HG03521 (cell line): Measurements from ENCODE around the gene ARHGEF39.

Experiments used
- ATAC-seq: cut with Tn5 transposase; IDR thresholded peaks from one replicate; pipeline ENCODE4 v1.9.1; 2021; ENCODE audit warnings: mild to moderate bottlenecking, moderate library complexity; ENCODE audit not compliant: unreplicated experiment

Gene ARHGEF39

DNA sequence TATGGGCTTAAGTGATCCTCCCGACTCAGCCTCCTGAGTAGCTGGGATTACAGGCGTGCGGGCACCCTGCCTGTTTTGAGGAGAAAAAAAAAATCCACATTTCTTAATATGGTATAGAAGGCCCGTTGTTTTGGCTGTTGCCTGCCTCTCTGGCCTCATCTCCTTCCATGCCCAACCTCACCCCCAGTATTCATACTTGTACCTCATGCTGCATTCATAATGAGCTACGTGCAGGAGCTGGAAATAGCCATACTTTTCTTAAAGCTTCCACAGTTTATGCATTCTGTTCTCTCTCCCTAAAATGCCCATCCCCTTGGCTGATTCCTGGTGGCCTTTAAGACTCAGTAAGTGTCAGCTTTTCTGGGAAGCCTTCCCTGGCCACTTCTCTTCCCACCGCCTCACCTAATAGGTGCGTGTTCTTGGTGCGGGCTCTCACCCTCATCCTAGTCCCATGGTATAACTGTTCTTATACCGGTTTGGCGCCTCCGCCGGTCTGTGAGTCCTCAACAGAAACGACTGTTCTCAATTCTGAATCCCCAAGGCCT, 26.8 kb upstream of the ARHGEF39 start:
- ATAC-seq, result no peak

DNA sequence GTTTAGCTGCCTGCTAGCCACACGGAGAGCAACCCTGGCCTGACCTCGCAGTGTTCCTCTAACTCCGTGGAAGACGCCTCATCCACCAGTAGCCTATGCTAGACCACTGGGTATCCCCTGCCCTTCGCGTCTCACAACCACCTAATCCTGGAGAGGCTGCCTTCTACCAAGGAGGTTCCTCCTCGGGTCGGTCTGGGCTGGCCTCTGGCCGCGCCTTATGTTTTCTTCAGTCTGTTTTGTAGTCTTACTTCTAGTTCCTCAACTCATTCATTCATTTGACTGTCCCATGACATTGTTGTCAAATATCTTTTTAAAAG, 26.3 kb upstream of the ARHGEF39 start:
- no peak for ATAC-seq

DNA sequence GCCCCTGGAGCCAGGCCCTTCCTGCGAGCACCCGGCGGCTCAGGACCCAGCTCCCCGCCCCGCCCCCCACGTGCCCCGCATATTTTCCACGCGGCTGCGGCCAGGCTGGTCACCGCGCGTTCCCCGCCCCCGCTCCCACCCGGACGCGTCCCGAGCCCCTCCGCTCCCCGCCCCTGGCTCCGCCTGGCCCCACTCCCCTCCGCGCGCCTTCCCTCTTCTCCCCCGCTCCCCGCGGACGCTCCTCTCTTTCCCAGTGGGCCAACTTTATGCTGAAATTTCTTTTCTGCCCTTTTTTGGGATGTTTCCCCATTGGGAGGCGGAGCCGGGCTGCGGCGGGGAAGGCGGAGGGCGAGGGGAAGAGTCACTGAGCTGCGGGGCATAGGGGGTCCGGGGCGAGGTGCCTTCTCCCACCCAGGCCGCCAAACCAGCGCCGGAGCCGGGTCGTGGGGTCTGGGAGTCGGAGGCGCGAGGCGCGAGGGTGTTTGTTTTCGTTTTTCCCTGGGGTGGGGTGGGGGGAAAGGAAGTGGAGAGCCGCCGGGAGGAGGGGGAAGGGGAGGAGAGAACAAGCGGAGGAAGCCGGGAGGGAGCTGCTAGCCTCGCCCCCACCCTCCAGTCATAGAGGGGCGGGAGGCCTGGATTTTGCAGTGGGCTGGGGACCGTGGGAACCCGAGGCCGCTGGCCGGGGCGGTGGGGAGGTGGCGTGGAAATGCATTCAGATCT, 25.8 kb upstream of the ARHGEF39 start:
- no peak for ATAC-seq

DNA sequence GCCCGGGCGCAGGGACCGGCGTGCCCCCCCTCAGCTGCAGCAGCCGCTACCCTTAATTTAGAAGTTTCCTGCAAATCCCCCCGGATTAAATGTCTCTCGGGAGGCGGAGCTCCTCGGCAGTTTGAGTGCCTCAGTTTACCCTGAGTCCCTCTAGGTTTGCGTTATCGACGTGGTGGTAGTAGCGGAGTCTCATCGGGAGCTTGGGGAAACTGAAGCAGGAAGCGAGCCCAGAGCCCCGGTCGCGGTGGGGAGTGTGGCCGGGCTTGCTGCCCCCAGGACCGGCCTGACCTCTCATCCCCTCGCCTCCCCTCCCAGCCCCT, 25.3 kb upstream of the ARHGEF39 start:
- no peak for ATAC-seq

DNA sequence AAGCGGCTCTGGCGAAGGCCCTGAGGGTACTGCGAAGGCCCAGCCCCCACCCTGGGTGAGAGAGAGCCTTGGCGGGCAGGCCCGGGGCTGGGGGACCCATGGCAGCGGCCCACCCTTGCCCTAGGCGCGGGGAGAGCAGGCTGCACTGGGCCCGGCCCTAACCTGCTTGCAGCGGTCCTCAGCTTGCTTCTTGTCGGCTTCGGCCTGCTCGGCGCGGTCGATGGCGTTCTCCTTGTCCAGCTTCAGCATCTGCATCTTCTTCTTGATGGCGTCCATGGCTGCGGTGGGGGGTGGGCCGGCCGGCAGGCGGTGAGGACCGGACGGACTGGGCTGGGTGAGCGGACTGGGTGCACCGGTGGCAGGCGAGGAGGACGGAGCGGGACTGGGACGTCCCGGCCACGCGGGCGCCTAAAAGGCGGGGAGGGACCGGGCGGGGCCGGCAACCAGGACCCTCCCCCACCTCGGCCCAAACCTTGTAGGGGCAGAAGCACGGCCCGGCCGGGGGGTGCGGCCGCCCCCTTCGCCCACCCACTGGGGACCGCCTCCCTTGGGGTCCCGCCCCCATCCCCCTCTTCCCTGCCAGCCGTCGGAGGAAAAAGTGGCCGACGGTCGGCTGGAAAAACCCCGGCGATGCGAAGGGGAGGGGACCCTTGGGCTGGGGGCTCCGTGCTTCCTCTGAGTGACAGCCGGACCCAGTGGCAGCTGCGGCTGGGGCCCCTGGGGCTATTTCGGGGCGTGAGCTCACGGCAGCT, 24.7 kb upstream of the ARHGEF39 start, which contains the start of gene TPM2:
Gene TPM2, minus strand, starts transcription at position 384 of the 752 bp plus-strand sequence. Its CDS starts 108 bp downstream, at position 276.
- no peak for ATAC-seq

DNA sequence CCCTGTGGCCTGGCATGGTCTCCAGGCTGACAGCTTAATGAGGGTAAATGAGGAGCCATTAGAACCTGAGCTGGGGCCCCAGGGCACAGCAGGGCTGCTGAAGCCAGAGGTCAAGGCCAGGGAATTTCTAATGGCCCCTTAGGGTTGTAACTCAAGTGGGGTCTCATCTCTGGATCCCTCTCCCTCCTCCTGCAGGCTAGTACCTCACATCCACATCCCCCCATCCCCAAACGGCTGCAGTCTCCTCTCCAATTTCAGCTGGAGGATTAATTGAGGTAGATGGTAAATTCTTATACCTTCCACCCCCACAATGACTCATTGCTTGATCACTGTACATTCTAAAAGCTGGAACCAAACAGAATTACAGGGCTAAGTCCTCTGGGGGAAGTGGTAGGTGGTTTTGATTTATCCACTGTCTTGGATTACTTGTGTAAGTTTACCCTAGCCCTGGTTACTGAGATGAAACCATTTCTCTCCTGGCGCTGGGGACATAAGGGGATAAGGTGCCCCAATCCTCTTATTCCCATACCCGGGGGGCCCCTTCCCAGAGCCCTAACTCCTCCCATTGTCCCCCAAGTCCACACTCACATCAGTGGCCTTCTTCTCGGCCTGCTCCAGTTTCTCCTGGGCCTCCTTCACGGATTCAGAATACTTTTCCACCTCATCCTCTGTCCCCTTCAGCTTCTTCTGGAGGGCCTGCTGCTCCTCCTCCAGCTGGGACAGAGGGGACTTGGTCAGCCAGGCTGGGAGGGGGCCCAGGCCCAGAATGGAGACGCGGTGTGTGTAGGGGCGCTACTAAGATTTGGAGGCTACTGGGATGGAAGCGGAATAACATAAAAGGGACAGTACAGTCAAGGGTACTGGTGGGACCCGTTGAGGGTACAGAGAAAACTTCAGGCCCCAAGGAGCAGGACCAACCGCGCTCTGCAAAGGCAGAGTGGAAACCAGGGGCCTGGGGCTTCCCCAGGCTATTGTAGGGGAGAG, 23.9 kb upstream of the ARHGEF39 start:
- ATAC-seq, result no peak

DNA sequence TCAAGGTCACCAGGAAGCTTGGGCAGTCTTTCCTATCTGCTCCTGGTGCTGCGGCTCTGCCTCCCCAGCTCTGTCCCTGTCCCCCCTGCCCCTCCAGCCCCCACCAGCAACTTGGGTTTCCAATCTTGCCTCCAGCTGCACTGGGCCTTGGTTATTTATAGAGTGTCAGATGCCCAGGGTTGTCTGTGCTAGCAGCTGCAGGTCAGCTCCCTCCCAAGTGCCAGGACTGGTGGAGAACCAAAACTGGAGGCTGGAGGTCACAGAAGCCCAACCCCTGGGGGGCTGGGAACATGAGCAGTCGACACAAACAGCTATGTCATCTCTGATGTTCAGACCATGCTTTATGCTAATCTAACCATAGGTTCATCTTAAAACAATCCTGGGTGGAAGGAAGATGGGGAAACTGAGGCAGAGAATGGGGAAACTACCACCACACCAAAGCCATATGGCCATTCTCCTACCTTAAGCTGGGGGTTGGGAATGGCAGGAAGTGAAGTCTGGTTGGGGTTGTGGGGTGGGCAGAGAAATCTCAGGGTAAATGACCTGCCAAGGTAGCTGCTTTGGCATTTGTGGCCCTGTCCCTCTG, 23.1 kb upstream of the ARHGEF39 start:
- no peak for ATAC-seq

DNA sequence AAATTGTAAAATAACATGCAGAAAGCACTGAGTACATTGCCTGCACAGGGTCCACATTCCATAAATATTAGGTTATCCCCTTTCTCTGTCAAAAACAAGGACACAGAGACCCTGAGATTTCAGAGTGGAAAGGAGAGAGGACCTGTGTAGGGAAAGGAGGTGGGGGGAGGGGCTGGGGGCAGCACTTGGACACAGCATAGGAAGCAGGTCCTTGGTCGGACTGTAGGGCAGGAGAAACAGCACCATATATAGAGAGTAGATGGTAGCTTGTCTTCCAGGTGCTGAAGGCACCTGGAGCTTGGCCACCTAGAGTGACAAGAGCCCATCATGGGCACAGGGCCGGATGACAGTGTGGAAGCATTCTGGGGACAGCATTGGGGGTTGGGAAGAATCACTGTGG, 22.3 kb upstream of the ARHGEF39 start:
- ATAC-seq, result no peak

DNA sequence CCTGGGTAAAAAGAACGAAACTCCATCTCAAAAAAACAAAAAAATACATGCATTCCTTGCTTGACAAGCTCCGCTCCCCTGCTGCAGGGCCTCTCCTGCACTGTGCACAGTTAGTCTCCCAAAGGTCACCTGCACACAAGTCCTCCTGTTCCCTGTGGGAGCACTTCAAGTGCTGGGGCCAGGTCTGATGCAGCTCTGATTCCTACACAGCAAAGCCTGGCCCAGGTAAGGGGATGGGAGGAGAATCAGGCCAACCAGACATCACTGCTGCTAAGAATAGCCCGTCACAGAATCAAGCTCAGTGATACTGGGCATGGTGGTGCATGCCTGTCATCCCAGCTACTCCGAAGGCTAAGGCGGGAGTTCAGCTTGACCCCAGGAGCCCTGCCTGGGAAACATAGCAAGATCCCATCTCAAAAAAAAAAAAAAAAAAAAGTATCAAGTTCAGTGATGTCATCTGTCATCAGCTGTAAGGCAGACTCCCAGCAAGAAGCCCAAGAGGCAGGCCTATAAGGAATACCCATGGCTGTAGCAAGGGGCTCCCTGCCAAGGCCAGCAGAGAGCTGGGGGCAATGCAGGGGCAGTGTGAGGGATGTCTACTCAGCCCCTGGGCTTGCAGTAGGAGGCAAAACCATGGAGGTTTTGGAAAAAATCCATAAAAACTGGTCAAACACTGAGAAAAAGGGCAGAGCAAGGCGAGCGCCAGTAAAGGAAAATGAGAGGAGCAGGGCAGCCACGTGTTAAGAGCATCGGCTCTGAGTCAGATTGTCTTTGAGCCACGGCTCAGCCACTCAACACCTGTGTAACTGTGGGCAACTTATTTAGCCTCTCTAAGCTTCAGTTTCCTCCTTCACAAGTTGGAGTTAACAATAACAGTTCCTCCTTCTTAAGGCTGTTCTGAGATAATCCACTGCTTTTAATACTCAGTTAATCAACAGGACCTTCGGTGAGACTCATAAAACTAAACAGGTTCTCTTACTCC, 21.5 kb upstream of the ARHGEF39 start:
- ATAC-seq, result no peak

DNA sequence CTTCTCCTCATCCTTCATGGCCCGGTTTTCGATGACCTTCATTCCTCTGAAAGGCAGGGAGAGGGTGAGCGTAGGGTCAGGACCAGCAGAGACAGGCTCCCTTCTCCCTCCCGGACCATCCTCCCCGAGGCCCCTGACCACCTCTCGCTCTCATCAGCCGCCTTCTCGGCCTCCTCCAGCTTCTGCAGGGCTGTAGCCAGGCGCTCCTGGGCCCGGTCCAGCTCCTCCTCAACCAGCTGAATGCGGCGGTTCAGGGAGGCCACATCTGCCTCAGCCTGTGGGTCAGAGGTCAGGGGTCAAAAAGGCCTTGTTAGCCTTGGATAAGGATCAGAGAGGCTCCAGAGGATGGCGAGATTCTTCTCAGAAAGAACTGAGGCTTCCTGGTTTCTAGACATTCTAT, 20.5 kb upstream of the ARHGEF39 start:
- no peak for ATAC-seq

DNA sequence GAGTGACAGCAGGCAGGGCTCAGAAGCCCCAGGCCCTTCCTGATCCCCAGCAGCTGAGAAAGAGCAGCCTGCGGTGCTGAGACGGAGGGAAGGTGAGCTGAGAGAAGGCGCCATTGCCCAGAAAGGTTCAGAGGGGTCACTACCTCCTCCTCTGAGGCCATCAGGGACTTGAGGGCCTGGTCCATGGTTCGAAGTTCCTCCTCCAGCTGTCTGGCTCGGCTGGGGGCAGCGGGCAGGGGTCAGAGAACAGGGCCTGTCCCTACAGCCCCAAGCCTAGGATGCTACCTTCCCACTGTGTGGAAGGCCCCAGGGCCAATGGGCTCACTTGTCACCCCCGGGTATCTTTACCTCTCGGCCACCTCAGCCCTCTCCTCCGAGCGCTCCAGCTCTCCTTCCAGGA, 19.9 kb upstream of the ARHGEF39 start:
- no peak for ATAC-seq

DNA sequence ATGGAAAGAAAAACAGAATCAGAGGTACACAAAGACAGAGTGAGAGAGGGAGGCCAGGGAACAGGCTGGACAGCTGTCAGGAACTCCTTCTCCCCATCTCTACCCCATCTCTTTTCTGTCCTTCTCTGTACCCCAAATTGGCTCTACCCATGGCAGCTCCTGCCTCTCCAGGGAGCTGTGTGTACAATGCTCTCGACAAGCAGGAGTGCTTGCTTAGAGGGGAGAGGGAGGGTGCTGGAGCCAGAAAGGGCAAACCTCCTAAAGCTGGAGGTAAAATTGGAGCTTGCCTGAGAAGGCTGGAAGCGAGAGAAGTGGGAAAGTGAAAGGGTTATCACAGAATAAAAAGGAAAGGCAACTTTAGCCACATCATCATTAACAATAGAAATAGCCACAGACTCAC, 18.3 kb upstream of the ARHGEF39 start:
- ATAC-seq, result no peak

DNA sequence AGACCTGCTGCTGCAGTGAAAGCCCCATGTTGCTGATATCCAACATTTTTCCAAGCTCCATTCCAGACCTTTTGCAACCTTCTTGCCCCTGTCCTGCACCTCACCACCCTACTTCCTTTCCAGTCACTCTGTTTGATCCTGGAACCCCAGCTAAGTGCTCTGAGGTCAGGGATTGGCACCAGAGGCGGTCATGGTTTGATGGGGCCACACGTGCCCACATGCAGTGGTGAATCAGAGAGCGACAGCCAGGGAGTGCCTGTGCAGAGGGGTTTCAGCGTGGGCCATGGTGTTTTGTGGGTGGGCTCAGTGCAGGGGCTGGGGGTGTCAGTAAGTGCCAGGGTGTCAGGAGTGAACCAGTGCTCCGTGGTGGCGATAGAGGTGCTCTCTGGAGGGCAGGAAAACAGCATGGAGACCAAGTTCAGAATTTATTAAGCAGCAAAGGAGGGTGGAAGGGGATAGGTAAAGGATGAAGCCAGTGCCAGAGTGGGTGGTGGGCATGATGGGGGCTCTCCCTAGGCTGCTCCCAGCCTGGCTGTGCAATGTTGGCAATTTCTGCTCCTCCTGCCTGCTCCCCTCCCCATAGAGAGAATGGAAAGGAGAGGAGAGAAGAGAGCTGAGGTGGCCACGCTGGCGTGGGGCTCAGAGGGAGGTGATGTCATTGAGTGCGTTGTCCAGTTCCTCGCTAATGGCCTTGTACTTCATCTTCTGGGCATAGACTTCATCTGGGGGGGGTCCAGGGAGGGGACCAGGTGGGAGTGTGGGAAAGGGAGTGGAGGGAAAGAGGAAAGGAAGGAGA, 17.7 kb upstream of the ARHGEF39 start:
- no peak for ATAC-seq

DNA sequence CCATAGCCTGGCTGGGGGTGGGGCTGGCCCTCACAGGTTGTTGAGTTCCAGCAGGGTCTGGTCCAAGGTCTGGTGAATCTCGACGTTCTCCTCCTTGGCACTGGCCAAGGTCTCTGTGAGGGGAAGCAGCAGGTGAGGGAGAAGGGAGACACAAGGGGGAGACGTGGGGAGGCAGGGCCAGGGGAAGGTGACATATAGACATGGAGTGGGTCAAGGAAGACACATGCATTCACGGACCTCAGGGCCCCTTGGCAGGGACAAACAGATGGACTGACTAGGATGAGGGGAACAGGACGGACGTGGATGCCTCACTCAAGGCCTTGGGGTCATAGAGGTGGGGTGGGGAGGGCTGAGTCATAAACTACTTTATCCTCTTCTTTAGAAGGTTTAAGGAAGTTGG, 17.1 kb upstream of the ARHGEF39 start:
- no peak for ATAC-seq

DNA sequence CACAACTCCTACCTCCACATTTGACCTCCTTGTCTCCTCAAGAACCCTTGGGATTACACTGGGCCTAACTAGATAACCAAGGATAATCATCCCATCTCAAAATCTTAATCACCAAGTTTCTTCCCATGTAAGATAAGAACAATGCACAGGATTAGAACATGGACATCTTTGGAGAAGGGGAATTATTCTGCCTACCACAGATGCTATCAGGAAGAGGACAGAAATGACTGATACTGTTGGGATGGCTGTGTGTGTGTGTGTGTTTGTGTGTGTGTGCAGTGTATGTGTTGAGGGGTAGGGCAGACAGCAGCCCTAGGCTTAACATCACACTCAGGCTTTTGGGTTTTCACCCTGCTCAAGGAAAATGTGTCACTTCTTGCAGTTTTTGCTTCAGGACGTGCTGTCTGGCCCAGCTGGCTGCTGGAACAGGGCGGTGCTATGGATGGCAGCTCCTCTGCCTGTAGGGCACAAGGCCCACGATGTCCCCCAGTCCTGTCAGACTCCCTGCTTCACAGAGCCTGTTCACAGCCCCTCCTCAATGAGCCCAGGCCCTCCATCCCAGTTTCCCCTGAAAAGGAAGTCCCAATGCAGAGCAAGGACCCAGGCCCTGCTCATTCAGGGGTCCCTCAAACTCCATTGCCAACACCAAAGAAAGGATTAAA, 16.5 kb upstream of the ARHGEF39 start:
- ATAC-seq, result no peak

DNA sequence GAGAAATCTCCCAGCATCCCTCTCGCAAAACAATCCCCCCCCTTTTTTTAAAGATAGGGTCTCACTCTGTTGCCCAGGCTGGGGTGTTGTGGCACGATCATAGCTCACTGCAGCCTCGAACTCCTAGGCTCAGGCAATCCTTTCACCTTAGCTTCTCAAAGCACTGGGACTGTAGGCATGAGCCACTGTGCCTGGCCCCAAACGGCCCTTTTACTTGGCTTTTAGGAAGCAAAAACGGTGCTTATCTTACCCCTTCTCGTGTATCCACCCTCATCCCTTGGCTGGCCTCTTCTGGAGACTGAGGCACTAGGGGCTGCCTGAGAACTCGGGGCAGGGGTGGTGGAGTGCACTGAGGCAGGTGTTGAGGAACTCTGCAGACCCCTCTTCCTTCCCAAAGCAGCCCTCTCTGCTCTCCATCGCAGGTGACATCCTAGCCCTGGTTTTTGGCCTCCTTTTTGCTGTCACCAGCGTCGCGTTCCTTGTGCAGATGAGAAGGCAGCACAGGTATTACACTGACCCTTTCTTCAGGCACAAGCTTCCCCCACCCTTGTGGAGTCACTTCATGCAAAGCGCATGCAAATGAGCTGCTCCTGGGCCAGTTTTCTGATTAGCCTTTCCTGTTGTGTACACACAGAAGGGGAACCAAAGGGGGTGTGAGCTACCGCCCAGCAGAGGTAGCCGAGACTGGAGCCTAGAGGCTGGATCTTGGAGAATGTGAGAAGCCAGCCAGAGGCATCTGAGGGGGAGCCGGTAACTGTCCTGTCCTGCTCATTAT, 15.5 kb upstream of the ARHGEF39 start:
- no peak for ATAC-seq

DNA sequence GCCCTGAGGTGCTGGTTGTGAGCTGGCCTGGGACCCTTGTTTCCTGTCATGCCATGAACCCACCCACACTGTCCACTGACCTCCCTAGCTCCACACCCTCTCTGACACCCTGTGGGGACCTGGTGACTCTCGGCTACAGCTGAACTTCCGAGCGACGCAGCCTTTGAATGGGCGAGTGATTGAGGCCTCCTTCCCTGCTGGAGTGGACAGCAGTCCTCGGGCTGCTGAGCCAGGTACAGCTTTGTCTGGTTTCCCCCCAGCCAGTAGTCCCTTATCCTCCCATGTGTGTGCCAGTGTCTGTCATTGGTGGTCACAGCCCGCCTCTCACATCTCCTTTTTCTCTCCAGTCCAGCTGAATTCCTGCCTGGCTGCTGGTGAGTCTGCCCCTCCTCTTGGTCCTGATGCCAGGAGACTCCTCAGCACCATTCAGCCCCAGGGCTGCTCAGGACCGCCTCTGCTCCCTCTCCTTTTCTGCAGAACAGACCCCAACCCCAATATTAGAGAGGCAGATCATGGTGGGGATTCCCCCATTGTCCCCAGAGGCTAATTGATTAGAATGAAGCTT, 14.9 kb upstream of the ARHGEF39 start:
- ATAC-seq, result no peak
